T47D (cell line): ENCODE data around the gene ATP11A.

Experiments used
- DNase-seq, 2 experiments: peaks; one replicate each; pipeline versions ENCODE4 v3.0.0 to v3.0.0-alpha.2; 2011 to 2012; ENCODE audit warnings: low read depth in 1 of 2, low spot score in 1 of 2
- JUND ChIP-seq: IDR thresholded peaks from 2 replicates; pipeline ENCODE4 v1.6.1; 2012; ENCODE audit warnings: low read depth
- in situ Hi-C: cut with HindIII; loops from 2 replicates; pipeline ENCODE4 v1.10.0; 2016; ENCODE audit warnings: low sequenced_read_pairs, low pct_unique_long_range_greater_than_20kb

Gene ATP11A

GRCh38 chr13:112689303-112690245 is at the start of gene ATP11A:
Gene ATP11A (plus strand): TSS chr13:112690038. CDS start chr13:112690417, 379 bp downstream.
- no peak for TF ChIP-seq JUND
- in situ Hi-C loops: no loop called here
- DNase-seq: peak; percentile 87 to 97

GRCh38 chr13:112641456-112642089 is 48.3 kb upstream of the ATP11A start:
- in situ Hi-C loops: no loop called here
- TF ChIP-seq JUND: no peak

GRCh38 chr13:112642090-112642460 is 47.8 kb upstream of the ATP11A start:
- in situ Hi-C loops: no loop called here
- no peak for DNase-seq
- no peak for TF ChIP-seq JUND

More at GRCh38 chr13:112641456-112642089, 48.3 kb upstream of the ATP11A start:
- DNase-seq: no peak

- no peak for TF ChIP-seq JUND
- in situ Hi-C loops: no loop called here
- DNase-seq: no peak
These were observed 45.9 kb upstream of the ATP11A start for GRCh38 chr13:112643759-112644459.

- in situ Hi-C loops: no loop called here
- no peak for TF ChIP-seq JUND
- DNase-seq: no peak
These were observed 44.4 kb upstream of the ATP11A start for GRCh38 chr13:112645327-112645914.

GRCh38 chr13:112647256-112647655 is 42.6 kb upstream of the ATP11A start:
- no peak for DNase-seq
- no peak for TF ChIP-seq JUND
- in situ Hi-C loops: no loop called here

- DNase-seq: no peak
- no peak for TF ChIP-seq JUND
- in situ Hi-C loops: no loop called here
These were observed 41.7 kb upstream of the ATP11A start for GRCh38 chr13:112648101-112648500.

- DNase-seq: no peak
- in situ Hi-C loops: no loop called here
- no peak for TF ChIP-seq JUND
These were observed 40.7 kb upstream of the ATP11A start for GRCh38 chr13:112648966-112649690.

- in situ Hi-C loops: no loop called here
- no peak for TF ChIP-seq JUND
- DNase-seq: no peak
These were observed 38.5 kb upstream of the ATP11A start for GRCh38 chr13:112651311-112651710.

GRCh38 chr13:112651750-112652511 is 37.9 kb upstream of the ATP11A start:
- DNase-seq: no peak
- in situ Hi-C loops: no loop called here
- TF ChIP-seq JUND: no peak

GRCh38 chr13:112652512-112653070 is 37.2 kb upstream of the ATP11A start:
- DNase-seq: no peak
- no peak for TF ChIP-seq JUND
- in situ Hi-C loops: no loop called here
